ENCODE measurements around the gene SOX15.

DNA sequence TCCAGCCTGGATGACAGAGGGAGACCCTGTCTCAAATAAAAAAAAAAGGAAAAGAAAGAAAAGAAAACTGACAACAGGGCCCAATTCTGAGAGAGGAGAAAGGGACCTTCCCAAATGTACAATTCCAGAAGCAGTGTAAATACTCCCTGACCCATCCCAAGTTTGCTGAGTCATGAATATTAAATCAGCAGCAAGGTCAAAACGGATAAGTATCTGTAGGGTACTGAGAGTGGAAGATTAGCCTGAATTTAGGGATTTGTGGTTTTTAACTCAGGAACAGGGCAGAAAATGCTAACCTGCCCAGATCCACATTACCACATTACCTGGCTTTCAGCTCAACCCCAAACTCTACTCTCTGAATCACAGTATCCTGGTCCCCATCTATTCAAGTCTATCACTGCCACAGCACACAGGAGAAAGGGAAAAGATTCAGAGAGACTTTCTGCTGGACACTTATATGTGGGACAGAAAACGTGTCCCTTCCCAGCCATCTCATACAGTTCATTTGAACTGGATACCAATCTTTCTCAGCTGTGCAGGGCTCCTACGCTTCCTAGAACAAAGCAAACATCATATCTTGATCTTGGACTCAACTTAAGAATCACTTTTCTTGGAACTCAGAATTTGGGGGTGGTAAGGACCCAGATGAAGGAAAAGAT is 21.9 kb upstream of the SOX15 start:
- TF ChIP-seq, protein P1, sequence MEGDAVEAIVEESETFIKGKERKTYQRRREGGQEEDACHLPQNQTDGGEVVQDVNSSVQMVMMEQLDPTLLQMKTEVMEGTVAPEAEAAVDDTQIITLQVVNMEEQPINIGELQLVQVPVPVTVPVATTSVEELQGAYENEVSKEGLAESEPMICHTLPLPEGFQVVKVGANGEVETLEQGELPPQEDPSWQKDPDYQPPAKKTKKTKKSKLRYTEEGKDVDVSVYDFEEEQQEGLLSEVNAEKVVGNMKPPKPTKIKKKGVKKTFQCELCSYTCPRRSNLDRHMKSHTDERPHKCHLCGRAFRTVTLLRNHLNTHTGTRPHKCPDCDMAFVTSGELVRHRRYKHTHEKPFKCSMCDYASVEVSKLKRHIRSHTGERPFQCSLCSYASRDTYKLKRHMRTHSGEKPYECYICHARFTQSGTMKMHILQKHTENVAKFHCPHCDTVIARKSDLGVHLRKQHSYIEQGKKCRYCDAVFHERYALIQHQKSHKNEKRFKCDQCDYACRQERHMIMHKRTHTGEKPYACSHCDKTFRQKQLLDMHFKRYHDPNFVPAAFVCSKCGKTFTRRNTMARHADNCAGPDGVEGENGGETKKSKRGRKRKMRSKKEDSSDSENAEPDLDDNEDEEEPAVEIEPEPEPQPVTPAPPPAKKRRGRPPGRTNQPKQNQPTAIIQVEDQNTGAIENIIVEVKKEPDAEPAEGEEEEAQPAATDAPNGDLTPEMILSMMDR (IDR thresholded peaks at IDR 0.05): no peak
- no peak for TF ChIP-seq POLR2A (IDR thresholded peaks at IDR 0.05)

All from thyroid gland (tissue), 4 donors.